Endothelial cell of coronary artery (primary cell): Measurements from ENCODE around the gene SLX9. TPM values are rescaled to one million over a fixed set of nuclear protein-coding genes. Genes with fewer than 3 reads are reported as not detected.

Source experiments
- total RNA-seq: library from RNA; depleted of rRNA; stranded (reverse); fragments of >200 nt; gene quantifications from 2 replicates; pipeline ENCODE4 v1.2.3, GENCODE V29; 2014

The SLX9 gene
- 32.0 and 36.2 TPM in 2 replicates for total RNA-seq

GRCh38 chr21:44939532-44940115, at the start of gene SLX9:
SLX9 (plus strand) TSS chr21:44940029; CDS start chr21:44940058, 29 bp downstream.

GRCh38 chr21:44920694-44921604, 18.9 kb upstream of the SLX9 start, which contains the start of gene ITGB2:
ITGB2 (minus strand) TSS chr21:44920899; CDS start chr21:44910782, 10,117 bp downstream.

Other genes starting within 250 kb of the SLX9 start
- gene KRTAP10-12, start 242.9 kb upstream of the SLX9 start, total RNA-seq, result not detected in 2 replicates
- gene TSPEAR, start 228.5 kb upstream of the SLX9 start, total RNA-seq, result not detected in 2 replicates
- gene UBE2G2, start 138.2 kb upstream of the SLX9 start, total RNA-seq, result 76.3 and 103 TPM in 2 replicates
- 77.2 and 91.3 TPM in 2 replicates for gene SUMO3, start 122.0 kb upstream of the SLX9 start, total RNA-seq
- 299 and 366 TPM in 2 replicates for gene PTTG1IP, start 66.3 kb upstream of the SLX9 start, total RNA-seq
- under 0.01 and 0.18 TPM in 2 replicates for gene ITGB2, start 19.1 kb upstream of the SLX9 start, total RNA-seq
- 17.9 and 40.4 TPM in 2 replicates for gene ADARB1, start 134.6 kb downstream of the SLX9 start, total RNA-seq